Adrenal gland (tissue), 5 donors: Measurements from ENCODE around the gene NAGS.

Experiments
- CTCF ChIP-seq, 6 experiments: fragments of 450-650 bp in 4 of 6; fragments of 200-600 bp in 2 of 6; sonication (generic) in 1 of 6; IDR thresholded peaks; 1 replicate in 5 of 6; 2 replicates in 1 of 6; pipeline versions ENCODE4 v1.5.1 to v1.8.0; 2016 to 2021; ENCODE audit warnings: antibody characterized with exemption in 6 of 6, mild to moderate bottlenecking in 2 of 6, moderate library complexity in 1 of 6
- POLR2A ChIP-seq, 2 donors: fragments of 450-650 bp; IDR thresholded peaks; one replicate each; pipeline ENCODE4 v1.6.1; 2017; ENCODE audit warnings: antibody characterized with exemption in 2 of 2, mild to moderate bottlenecking in 2 of 2, moderate library complexity in 1 of 2
- donor health status: DM: no; HTN: no; CAD: no.

GRCh38 chr17:44023545-44024270 is 19.3 kb downstream of the NAGS start:
- TF ChIP-seq POLR2A (IDR thresholded peaks at IDR 0.05) (no peak), CTCF (IDR thresholded peaks at IDR 0.05) (no peak)
